GM23338 (cell line): ENCODE results near the gene HIVEP3.

Source experiments
- CREB1 ChIP-seq: fragments of 250-450 bp; sonication (Bioruptor Pico); IDR thresholded peaks from 2 replicates; pipeline ENCODE4 v1.5.0; 2020; ENCODE audit warnings: low read depth, mild to moderate bottlenecking, moderate library complexity
- EZH2 ChIP-seq: fragments of 200-600 bp; sonication (generic); IDR thresholded peaks from one replicate; pipeline ENCODE4 v1.8.0; 2017; ENCODE audit warnings: antibody characterized with exemption, mild to moderate bottlenecking, low read depth; ENCODE audit not compliant: unreplicated experiment
- EZH2phosphoT487 ChIP-seq: fragments of 200-600 bp; sonication (generic); IDR thresholded peaks from one replicate; pipeline ENCODE4 v1.8.1; 2018; ENCODE audit warnings: antibody characterized with exemption; ENCODE audit not compliant: unreplicated experiment
- JUNB ChIP-seq: IDR thresholded peaks from one replicate; pipeline ENCODE4 v1.6.1; 2016; ENCODE audit warnings: antibody characterized with exemption; ENCODE audit not compliant: unreplicated experiment
- NANOG ChIP-seq: IDR thresholded peaks from 2 replicates; pipeline ENCODE4 v1.6.1; 2016; ENCODE audit warnings: antibody characterized with exemption, borderline replicate concordance
- POLR2AphosphoS5 ChIP-seq: IDR thresholded peaks from 2 replicates; pipeline ENCODE4 v1.6.1; 2016; ENCODE audit warnings: antibody characterized with exemption, low read depth
- TF ChIP-seq, protein P1 (sequence below), 2 experiments: fragments of 200-600 bp in 1 of 2; sonication (generic) in 1 of 2; conservative IDR thresholded peaks; 2 replicates each; pipeline versions ENCODE4 v1.5.1 to v1.6.1; 2016 to 2017; ENCODE audit warnings: antibody characterized with exemption in 2 of 2, low read depth in 2 of 2, mild to moderate bottlenecking in 2 of 2, moderate library complexity in 1 of 2
- TF ChIP-seq, protein P2 (sequence below): IDR thresholded peaks from one replicate; pipeline ENCODE4 v1.6.1; 2018; ENCODE audit warnings: antibody characterized with exemption; ENCODE audit not compliant: unreplicated experiment

DNA sequence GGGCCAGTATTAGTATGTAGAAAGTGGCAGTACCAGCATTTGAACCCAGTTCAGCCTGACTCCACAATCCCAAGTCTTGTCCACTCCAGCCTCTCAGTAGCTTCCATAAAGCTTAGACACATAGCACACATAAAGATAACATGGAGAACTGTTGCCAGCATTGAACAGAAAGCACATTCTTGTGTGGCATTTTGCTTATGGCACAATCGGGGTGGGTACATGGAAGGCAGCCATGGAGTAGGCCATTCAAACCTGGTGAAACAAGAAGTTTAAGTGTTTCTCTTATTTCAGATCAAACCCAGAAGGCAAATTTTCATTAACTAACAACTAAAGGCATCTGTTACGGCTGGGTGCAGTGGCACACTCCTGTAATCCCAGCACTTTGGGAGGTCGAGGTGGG is 102.7 kb downstream of the HIVEP3 start:
- TF ChIP-seq, protein P1, sequence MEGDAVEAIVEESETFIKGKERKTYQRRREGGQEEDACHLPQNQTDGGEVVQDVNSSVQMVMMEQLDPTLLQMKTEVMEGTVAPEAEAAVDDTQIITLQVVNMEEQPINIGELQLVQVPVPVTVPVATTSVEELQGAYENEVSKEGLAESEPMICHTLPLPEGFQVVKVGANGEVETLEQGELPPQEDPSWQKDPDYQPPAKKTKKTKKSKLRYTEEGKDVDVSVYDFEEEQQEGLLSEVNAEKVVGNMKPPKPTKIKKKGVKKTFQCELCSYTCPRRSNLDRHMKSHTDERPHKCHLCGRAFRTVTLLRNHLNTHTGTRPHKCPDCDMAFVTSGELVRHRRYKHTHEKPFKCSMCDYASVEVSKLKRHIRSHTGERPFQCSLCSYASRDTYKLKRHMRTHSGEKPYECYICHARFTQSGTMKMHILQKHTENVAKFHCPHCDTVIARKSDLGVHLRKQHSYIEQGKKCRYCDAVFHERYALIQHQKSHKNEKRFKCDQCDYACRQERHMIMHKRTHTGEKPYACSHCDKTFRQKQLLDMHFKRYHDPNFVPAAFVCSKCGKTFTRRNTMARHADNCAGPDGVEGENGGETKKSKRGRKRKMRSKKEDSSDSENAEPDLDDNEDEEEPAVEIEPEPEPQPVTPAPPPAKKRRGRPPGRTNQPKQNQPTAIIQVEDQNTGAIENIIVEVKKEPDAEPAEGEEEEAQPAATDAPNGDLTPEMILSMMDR (conservative IDR thresholded peaks at IDR 0.05; ENCODE audit: low read depth in 2 of 2): no peak
- TF ChIP-seq EZH2 (no peak), POLR2AphosphoS5 (no peak), EZH2phosphoT487 (no peak), JUNB (no peak), CREB1 (CRISPR knock-in tag) (no peak), NANOG (no peak)
- TF ChIP-seq, protein P2, sequence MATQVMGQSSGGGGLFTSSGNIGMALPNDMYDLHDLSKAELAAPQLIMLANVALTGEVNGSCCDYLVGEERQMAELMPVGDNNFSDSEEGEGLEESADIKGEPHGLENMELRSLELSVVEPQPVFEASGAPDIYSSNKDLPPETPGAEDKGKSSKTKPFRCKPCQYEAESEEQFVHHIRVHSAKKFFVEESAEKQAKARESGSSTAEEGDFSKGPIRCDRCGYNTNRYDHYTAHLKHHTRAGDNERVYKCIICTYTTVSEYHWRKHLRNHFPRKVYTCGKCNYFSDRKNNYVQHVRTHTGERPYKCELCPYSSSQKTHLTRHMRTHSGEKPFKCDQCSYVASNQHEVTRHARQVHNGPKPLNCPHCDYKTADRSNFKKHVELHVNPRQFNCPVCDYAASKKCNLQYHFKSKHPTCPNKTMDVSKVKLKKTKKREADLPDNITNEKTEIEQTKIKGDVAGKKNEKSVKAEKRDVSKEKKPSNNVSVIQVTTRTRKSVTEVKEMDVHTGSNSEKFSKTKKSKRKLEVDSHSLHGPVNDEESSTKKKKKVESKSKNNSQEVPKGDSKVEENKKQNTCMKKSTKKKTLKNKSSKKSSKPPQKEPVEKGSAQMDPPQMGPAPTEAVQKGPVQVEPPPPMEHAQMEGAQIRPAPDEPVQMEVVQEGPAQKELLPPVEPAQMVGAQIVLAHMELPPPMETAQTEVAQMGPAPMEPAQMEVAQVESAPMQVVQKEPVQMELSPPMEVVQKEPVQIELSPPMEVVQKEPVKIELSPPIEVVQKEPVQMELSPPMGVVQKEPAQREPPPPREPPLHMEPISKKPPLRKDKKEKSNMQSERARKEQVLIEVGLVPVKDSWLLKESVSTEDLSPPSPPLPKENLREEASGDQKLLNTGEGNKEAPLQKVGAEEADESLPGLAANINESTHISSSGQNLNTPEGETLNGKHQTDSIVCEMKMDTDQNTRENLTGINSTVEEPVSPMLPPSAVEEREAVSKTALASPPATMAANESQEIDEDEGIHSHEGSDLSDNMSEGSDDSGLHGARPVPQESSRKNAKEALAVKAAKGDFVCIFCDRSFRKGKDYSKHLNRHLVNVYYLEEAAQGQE: no peak
